IMR-90 (cell line): Measurements from ENCODE around the gene CEP104. TPM values are rescaled to one million over a fixed set of nuclear protein-coding genes. Genes with fewer than 3 reads are reported as not detected.

Experiments used
- ATAC-seq: fragments of 200-7000 bp; cut with Tn5 transposase; 2 replicates; pipeline ENCODE4 v1.9.1; 2020; ENCODE audit warnings: low read depth, mild to moderate bottlenecking, moderate library complexity
- BruUV-seq: library from RNA; stranded (reverse); fragments of 400-500 nt; replicated peaks from 2 replicates; lab custom pipeline; 2021; lab: Mats Ljungman, UMichigan
- CTCF ChIA-PET: fragments of 300-600 bp; formaldehyde crosslinking; extraction: SDS; loops from one replicate; lab custom pipeline; 2021; ENCODE audit warnings: antibody characterized with exemption; lab: Yijun Ruan, JAX
- POLR2A ChIA-PET: fragments of 300-600 bp; sonication (Branson Sonifier 250); formaldehyde crosslinking; loops from one replicate; lab custom pipeline; 2022; ENCODE audit warnings: antibody characterized with exemption; ENCODE audit not compliant: unreplicated experiment; lab: Charles Lee
- DNase-seq: peaks from one replicate; pipeline ENCODE4 v3.0.0; 2013
- H2AFZ ChIP-seq: replicated peaks from 2 replicates; pipeline ENCODE3; 2013; ENCODE audit warnings: low read length, mild to moderate bottlenecking; ENCODE audit not compliant: poor library complexity
- H2AK5ac ChIP-seq: 2 replicates; pipeline ENCODE4 v1.6.1; 2013; ENCODE audit warnings: low read depth, low read length, inconsistent platforms
- H2AK9ac ChIP-seq: replicated peaks from 2 replicates; pipeline ENCODE3; 2013; ENCODE audit warnings: mild to moderate bottlenecking, low read depth, low read length, moderate library complexity; ENCODE audit not compliant: poor library complexity
- H2BK120ac ChIP-seq: 2 replicates; pipeline ENCODE4 v1.6.1; 2013; ENCODE audit warnings: low read depth, low read length, inconsistent platforms
- H2BK15ac ChIP-seq: 3 replicates; pipeline ENCODE4 v1.6.1; 2013; ENCODE audit warnings: low read depth, low read length, inconsistent platforms
- H2BK20ac ChIP-seq: 2 replicates; pipeline ENCODE4 v1.6.1; 2013; ENCODE audit warnings: low read depth, mild to moderate bottlenecking, inconsistent platforms, low read length, moderate library complexity
- H2BK5ac ChIP-seq: 2 replicates; pipeline ENCODE4 v1.6.1; 2013; ENCODE audit warnings: mild to moderate bottlenecking, low read depth, low read length, inconsistent platforms; ENCODE audit not compliant: poor library complexity, severe bottlenecking
- H3K14ac ChIP-seq: replicated peaks from 2 replicates; pipeline ENCODE4 v1.6.1; 2013; ENCODE audit warnings: low read depth, low read length, inconsistent platforms
- H3K18ac ChIP-seq: 2 replicates; pipeline ENCODE4 v1.6.1; 2013; ENCODE audit warnings: low read depth, low read length, control low read depth
- H3K23ac ChIP-seq: 2 replicates; pipeline ENCODE4 v1.6.1; 2013; ENCODE audit warnings: low read depth, low read length, inconsistent platforms
- H3K27ac ChIP-seq: 2 replicates; pipeline ENCODE4 v1.5.1; 2013; ENCODE audit warnings: mild to moderate bottlenecking, control low read depth, low read length; ENCODE audit not compliant: insufficient read depth
- H3K27me3 ChIP-seq: 2 replicates; pipeline ENCODE4 v1.6.1; 2013; ENCODE audit warnings: low read length; ENCODE audit not compliant: control insufficient read depth, insufficient read depth
- H3K36me3 ChIP-seq: 2 replicates; pipeline ENCODE4 v1.6.1; 2013; ENCODE audit warnings: low read length, mixed read lengths; ENCODE audit not compliant: control insufficient read depth, insufficient read depth
- H3K4ac ChIP-seq: 2 replicates; pipeline ENCODE4 v1.6.1; 2013; ENCODE audit warnings: low read depth, low read length, inconsistent platforms
- H3K4me1 ChIP-seq: 2 replicates; pipeline ENCODE4 v1.6.1; 2013; ENCODE audit warnings: low read length, mixed read lengths; ENCODE audit not compliant: control insufficient read depth, insufficient read depth
- H3K4me2 ChIP-seq: 2 replicates; pipeline ENCODE4 v1.6.1; 2013; ENCODE audit warnings: low read depth, mild to moderate bottlenecking, control low read depth, low read length, moderate library complexity
- H3K4me3 ChIP-seq: 2 replicates; pipeline ENCODE4 v1.5.1; 2013; ENCODE audit warnings: low read depth, mild to moderate bottlenecking, control low read depth, low read length, moderate library complexity; ENCODE audit not compliant: insufficient read depth
- H3K56ac ChIP-seq: 2 replicates; pipeline ENCODE4 v1.6.1; 2013; ENCODE audit warnings: low read length, inconsistent platforms; ENCODE audit not compliant: insufficient read depth; ENCODE audit errors: extremely low read depth
- H3K79me1 ChIP-seq, 2 experiments: 2 replicates each; pipeline ENCODE4 v1.6.1; 2013; ENCODE audit warnings: low read length in 2 of 2, inconsistent platforms in 1 of 2, low read depth in 1 of 2
- H3K9ac ChIP-seq: 2 replicates; pipeline ENCODE4 v1.6.1; 2013; ENCODE audit warnings: low read depth, low read length, control low read depth
- H3K9me1 ChIP-seq: 2 replicates; pipeline ENCODE4 v1.6.1; 2013; ENCODE audit warnings: low read length, inconsistent platforms; ENCODE audit not compliant: insufficient read depth
- H3K9me3 ChIP-seq: 2 replicates; pipeline ENCODE4 v1.6.1; 2013; ENCODE audit warnings: low read length; ENCODE audit not compliant: control insufficient read depth, insufficient read depth
- H4K20me1 ChIP-seq: 2 replicates; pipeline ENCODE4 v1.6.1; 2013; ENCODE audit warnings: low read length, inconsistent platforms; ENCODE audit not compliant: insufficient read depth
- H4K5ac ChIP-seq: 2 replicates; pipeline ENCODE4 v1.6.1; 2013; ENCODE audit warnings: mild to moderate bottlenecking, low read depth, low read length, control low read depth
- H4K8ac ChIP-seq, 2 experiments: 2 replicates each; pipeline ENCODE4 v1.6.1; 2013; ENCODE audit warnings: low read depth in 2 of 2, low read length in 2 of 2, control low read depth in 1 of 2, inconsistent platforms in 1 of 2
- H4K91ac ChIP-seq: 2 replicates; pipeline ENCODE4 v1.6.1; 2013; ENCODE audit warnings: low read depth, low read length, inconsistent platforms; ENCODE audit not compliant: insufficient read depth
- BHLHE40 ChIP-seq: fragments of 150-350 bp; IDR thresholded peaks from 2 replicates; pipeline ENCODE4 v1.6.1; 2016; ENCODE audit warnings: mild to moderate bottlenecking, low read depth, low read length
- CEBPB ChIP-seq: IDR thresholded peaks from 2 replicates; pipeline ENCODE4 v1.6.1; 2012; ENCODE audit warnings: low read depth, low read length, improper control_type of control experiment
- CHD1 ChIP-seq: IDR thresholded peaks from 2 replicates; pipeline ENCODE4 v1.6.1; 2012; ENCODE audit warnings: low read depth, low read length, improper control_type of control experiment
- CTCF ChIP-seq: conservative IDR thresholded peaks from 2 replicates; pipeline ENCODE4 v1.5.1; 2012; ENCODE audit warnings: mild to moderate bottlenecking, low read depth, low read length, improper control_type of control experiment
- ELK1 ChIP-seq: fragments of 150-350 bp; IDR thresholded peaks from 2 replicates; pipeline ENCODE4 v1.6.1; 2016; ENCODE audit warnings: low read depth, mild to moderate bottlenecking, low read length, moderate library complexity, borderline replicate concordance
- FOS ChIP-seq: fragments of 150-350 bp; IDR thresholded peaks from 2 replicates; pipeline ENCODE4 v1.6.1; 2016; ENCODE audit warnings: low read depth, low read length
- MAFK ChIP-seq: IDR thresholded peaks from 2 replicates; pipeline ENCODE4 v1.6.1; 2012; ENCODE audit warnings: low read depth, low read length, improper control_type of control experiment
- MAZ ChIP-seq: IDR thresholded peaks from 2 replicates; pipeline ENCODE4 v1.6.1; 2012; ENCODE audit warnings: low read depth, mild to moderate bottlenecking, low read length, improper control_type of control experiment, moderate library complexity, borderline replicate concordance
- MXI1 ChIP-seq: IDR thresholded peaks from 2 replicates; pipeline ENCODE4 v1.6.1; 2012; ENCODE audit warnings: low read depth, mild to moderate bottlenecking, low read length, moderate library complexity, borderline replicate concordance
- NFE2L2 ChIP-seq: fragments of 150-350 bp; IDR thresholded peaks from 2 replicates; pipeline ENCODE4 v1.6.1; 2016; ENCODE audit warnings: low read depth, mild to moderate bottlenecking, low read length
- POLR2A ChIP-seq: IDR thresholded peaks from 2 replicates; pipeline ENCODE4 v1.6.1; 2012; ENCODE audit warnings: mild to moderate bottlenecking, low read depth, low read length
- RAD21 ChIP-seq: IDR thresholded peaks from 2 replicates; pipeline ENCODE4 v1.6.1; 2012; ENCODE audit warnings: low read length, improper control_type of control experiment
- RCOR1 ChIP-seq: IDR thresholded peaks from 2 replicates; pipeline ENCODE4 v1.6.1; 2012; ENCODE audit warnings: mild to moderate bottlenecking, low read length, improper control_type of control experiment; ENCODE audit not compliant: insufficient replicate concordance
- RFX5 ChIP-seq: IDR thresholded peaks from 2 replicates; pipeline ENCODE4 v1.8.0; 2012; ENCODE audit warnings: low read depth, mild to moderate bottlenecking, low read length, moderate library complexity
- SMC3 ChIP-seq: fragments of 150-350 bp; IDR thresholded peaks from 2 replicates; pipeline ENCODE4 v1.6.1; 2016; ENCODE audit warnings: low read depth, mild to moderate bottlenecking, antibody characterized with exemption, low read length, moderate library complexity
- USF2 ChIP-seq: fragments of 150-350 bp; IDR thresholded peaks from 2 replicates; pipeline ENCODE4 v1.6.1; 2017; ENCODE audit warnings: mild to moderate bottlenecking, antibody characterized with exemption, low read length, low read depth
- WGBS, 2 experiments: methylation state at CpG; one replicate each; pipeline versions ENCODE4 v1.1.5 to v1.1.7; 2013; ENCODE audit warnings: missing lambda C conversion rate in 2 of 2; ENCODE audit not compliant: insufficient read length in 1 of 2; ENCODE audit errors: extremely low coverage in 2 of 2; 5-methylcytosine and 5-hydroxymethylcytosine counted together
- dilution Hi-C: fragments of 300-500 bp; cut with HindIII; formaldehyde crosslinking; loops from one replicate; pipeline ENCODE4 v1.14.3; 2018; ENCODE audit warnings: low sequenced_read_pairs; ENCODE audit not compliant: unreplicated experiment
- in situ Hi-C: fragments of 300-500 bp; cut with MboI; formaldehyde crosslinking; loops from 3 replicates; pipeline ENCODE4 v1.14.3; 2019; ENCODE audit warnings: low sequenced_read_pairs, inconsistent platforms, mixed read lengths
- intact Hi-C: fragments of 100-400 bp; cut with micrococcal nuclease; formaldehyde crosslinking; loops from 2 replicates; pipeline ENCODE4 v1.10.0; 2022
- polyA plus RNA-seq, 3 experiments: library from polyadenylated mRNA; depleted of rRNA; stranded (reverse); fragments of >200 nt; gene quantifications; 2 replicates each; pipeline ENCODE4 v1.2.3, GENCODE V29; 2012; ENCODE audit warnings: low replicate concordance in 1 of 3
- total RNA-seq: library from RNA; depleted of rRNA; stranded (reverse); fragments of >200 nt; gene quantifications from 2 replicates; pipeline ENCODE4 v1.2.3, GENCODE V29; 2012

CEP104 gene
- total and polyA plus RNA-seq, 2 of the 4 experiments (the other 2 are of a cell fraction): 14.3 to 17.5 TPM

- Histone ChIP-seq H2BK20ac (no peak overlapping the region), H4K8ac (no peak overlapping the region), H2BK15ac (no peak overlapping the region), H3K56ac (no peak overlapping the region), H3K4me2 (no peak overlapping the region), H2AK5ac (no peak overlapping the region), H3K27me3 (no peaks in the 10 kb centered on the region), H3K9me1 (no peaks in the 10 kb centered on the region), H2AK9ac (no peak overlapping the region), H2AFZ (no peak overlapping the region), H3K9me3 (no peaks in the 10 kb centered on the region), H3K18ac (no peak overlapping the region), H3K4ac (no peak overlapping the region), H3K4me3 (no peak overlapping the region), H4K91ac (no peak overlapping the region), H4K20me1 (no peaks in the 10 kb centered on the region), H3K9ac (no peak overlapping the region), H2BK5ac (no peak overlapping the region), H2BK120ac (no peak overlapping the region), H3K14ac (no peak overlapping the region), H3K27ac (no peak overlapping the region), H4K5ac (no peak overlapping the region), H3K36me3 (peaks cover 41% of the 10 kb centered on the region), H3K23ac (no peak overlapping the region), H3K4me1 (no peaks in the 10 kb centered on the region), H3K79me1 (no peaks in the 10 kb centered on the region)
- dilution Hi-C loops: no loop called here
- TF ChIP-seq USF2 (no peak), NFE2L2 (no peak), ELK1 (no peak), SMC3 (no peak), FOS (no peak), RCOR1 (no peak), CHD1 (no peak), CTCF (no peak), RFX5 (no peak), POLR2A (no peak), CEBPB (no peak), RAD21 (no peak), MAFK (no peak), MXI1 (no peak), MAZ (no peak), BHLHE40 (no peak)
- no CpG with 5 or more reads among the region's 8 CpGs for WGBS, 2 experiments
- in situ Hi-C loops: no loop called here
- ChIA-PET POLR2A (no interaction called here), CTCF (no interaction called here)
- BruUV-seq: no TSS peak
- no peak for ATAC-seq
- no peak for DNase-seq
- intact Hi-C loops: no loop called here
Measured at GRCh38 chr1:3820316-3820715, 36.7 kb downstream of the CEP104 start.
